Lung (tissue), 12 donors: ENCODE results near the gene RPL13. TPM values are rescaled to one million over a fixed set of nuclear protein-coding genes. Genes with fewer than 3 reads are reported as not detected.
A peak's percentile ranks its signal among the peaks of the same experiment; 100 is the strongest.

Experiments used
- ATAC-seq: fragments of 200-7000 bp; cut with Tn5 transposase; one replicate; pipeline ENCODE4 v1.9.1; 2020; ENCODE audit warnings: moderate number of reproducible peaks; ENCODE audit not compliant: insufficient read depth, low FRiP score
- DNase-seq, 3 donors: peaks; one replicate each; pipeline ENCODE4 v3.0.0-alpha.2; 2013 to 2017
- H3K27ac ChIP-seq, 2 donors: one replicate each; pipeline ENCODE4 v1.5.1; 2013; ENCODE audit warnings: mild to moderate bottlenecking in 2 of 2, moderate library complexity in 2 of 2, control low read depth in 1 of 2, inconsistent platforms in 1 of 2, low read depth in 1 of 2, low read length in 1 of 2
- H3K27me3 ChIP-seq, 3 donors: one replicate each; pipeline ENCODE4 v1.5.1; 2013; ENCODE audit warnings: low read length in 2 of 3; ENCODE audit not compliant: control insufficient read depth in 3 of 3, insufficient read depth in 3 of 3
- H3K36me3 ChIP-seq, 4 donors: one replicate each; pipeline ENCODE4 v1.5.1; 2013; ENCODE audit warnings: low read length in 4 of 4, mild to moderate bottlenecking in 1 of 4, moderate library complexity in 1 of 4; ENCODE audit not compliant: control insufficient read depth in 4 of 4, insufficient read depth in 4 of 4
- H3K4me1 ChIP-seq, 5 donors: one replicate each; pipeline ENCODE4 v1.5.1; 2013; ENCODE audit warnings: low read length in 5 of 5, mild to moderate bottlenecking in 2 of 5, moderate library complexity in 1 of 5; ENCODE audit not compliant: control insufficient read depth in 5 of 5, insufficient read depth in 5 of 5
- H3K4me3 ChIP-seq: one replicate; pipeline ENCODE4 v1.5.1; 2013; ENCODE audit warnings: mild to moderate bottlenecking, control low read depth, moderate library complexity
- H3K9ac ChIP-seq, 2 donors: one replicate each; pipeline ENCODE4 v1.5.1; 2013; ENCODE audit warnings: low read length in 2 of 2, control low read depth in 1 of 2; ENCODE audit not compliant: insufficient read depth in 1 of 2
- H3K9me3 ChIP-seq, 4 donors: one replicate each; pipeline ENCODE4 v1.5.1; 2013; ENCODE audit warnings: low read length in 3 of 4, mild to moderate bottlenecking in 1 of 4, moderate library complexity in 1 of 4; ENCODE audit not compliant: control insufficient read depth in 4 of 4, insufficient read depth in 3 of 4
- WGBS, 2 donors: extraction: QIAGEN DNeasy Blood & Tissue Kit; methylation state at CpG; one replicate each; pipeline ENCODE4 v1.1.7; 2013; 5-methylcytosine and 5-hydroxymethylcytosine counted together
- polyA plus RNA-seq, 2 donors: library from polyadenylated mRNA; stranded (reverse); fragments of 200-250 nt; gene quantifications; one replicate each; pipeline ENCODE4 v1.2.1, GENCODE V29; 2013
- total RNA-seq, 2 donors: library from RNA; depleted of rRNA in 1 of 2; stranded (reverse); fragments of >200 nt in 1 of 2; gene quantifications; one replicate each; pipeline ENCODE4 v1.2.1, GENCODE V29; 2014 to 2021
- TF ChIP-seq, protein P1 (sequence below): IDR thresholded peaks from 2 replicates; pipeline ENCODE4 v1.5.1; 2012; ENCODE audit warnings: mild to moderate bottlenecking; ENCODE audit errors: control extremely low read depth, extremely low read depth
- donor health status: control.
- donor health status: control.
- donor health status: Bipolar disorder and iron deficiency.
- donor health status: healthy.
- donor health status: DM: yes; HTN: yes; CAD: no.

RPL13 gene
- total and polyA plus RNA-seq, 4 donors = 1,905 to 7,821 (median 4,043) TPM

DNA sequence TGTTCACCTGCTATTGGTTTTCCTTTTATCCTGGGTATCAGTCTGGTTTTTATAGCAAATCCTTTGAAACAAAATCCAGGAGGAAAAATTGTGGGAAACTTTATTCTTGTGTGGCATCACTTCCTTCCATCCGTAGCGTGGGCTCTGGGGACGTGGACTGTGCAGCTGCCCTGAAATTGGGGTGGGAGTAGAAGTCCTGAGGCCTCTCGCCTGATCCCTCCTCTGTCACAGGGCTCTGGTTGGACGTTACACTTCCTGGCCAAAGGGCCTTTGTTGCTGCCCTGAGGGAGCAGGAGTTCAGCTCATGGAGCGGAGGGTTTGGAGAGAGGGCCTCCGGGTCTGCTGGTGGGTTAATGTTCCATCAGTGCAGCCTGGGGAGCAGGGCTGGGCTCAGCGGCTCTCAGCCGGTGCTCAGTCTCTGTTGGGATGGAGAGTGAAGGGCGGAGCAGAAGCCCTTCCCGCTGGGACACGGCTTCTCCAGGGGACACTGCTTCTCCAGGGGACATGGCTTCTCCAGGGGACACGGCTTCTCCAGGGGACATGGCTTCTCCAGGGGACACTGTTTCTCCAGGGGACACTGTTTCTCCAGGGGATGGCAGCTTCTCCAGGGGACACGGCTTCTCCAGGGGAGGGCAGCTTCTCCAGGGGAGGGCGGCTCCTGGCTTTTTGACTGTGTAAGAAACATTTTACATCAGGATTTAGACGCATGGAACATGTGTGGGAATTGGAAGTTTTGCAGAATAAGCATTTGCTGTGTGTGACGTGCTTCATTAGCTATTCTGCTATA, 15.2 kb upstream of the RPL13 start:
- WGBS, 2 donors = 87 to 93% methylated on average over 17 of the region's 17 CpGs

DNA sequence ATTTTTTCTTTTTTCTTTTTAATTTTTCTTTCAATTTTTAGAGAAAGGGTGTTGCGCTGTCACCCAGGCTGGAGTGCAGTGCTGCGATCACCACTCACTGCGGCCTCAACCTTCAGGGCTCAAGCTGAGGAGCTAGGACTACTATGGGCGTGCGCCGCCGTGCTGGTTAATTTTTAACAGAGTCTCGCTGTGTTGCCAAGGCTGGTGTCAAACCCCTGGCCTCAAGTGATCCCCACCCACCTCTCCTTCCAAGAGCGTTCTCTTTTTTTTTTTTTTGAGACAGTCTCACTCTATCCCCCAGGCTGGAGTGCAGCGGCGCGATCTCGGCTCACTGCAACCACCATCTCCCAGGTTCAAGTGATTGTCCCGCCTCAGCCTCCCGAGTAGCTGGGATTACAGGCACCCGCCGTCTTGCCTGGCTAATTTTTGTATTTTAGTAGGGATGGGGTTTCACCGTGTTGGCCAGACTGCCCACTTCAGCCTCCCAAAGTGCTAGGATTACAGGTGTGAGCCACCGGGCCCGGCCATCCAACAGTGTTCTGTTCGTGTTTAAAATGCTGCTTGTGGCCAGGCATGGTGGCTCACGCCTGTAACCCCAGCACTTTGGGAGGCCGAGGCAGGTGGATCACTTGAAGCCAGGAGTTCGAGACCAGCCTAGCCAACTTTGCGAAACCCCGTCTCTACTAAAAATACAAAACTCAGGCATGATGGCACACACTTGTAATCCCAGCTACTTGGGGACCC, 14.5 kb upstream of the RPL13 start:
- peaks cover 6 to 57% (median 29%) of the 10 kb centered on the region in 4 donors for H3K36me3 ChIP-seq
- WGBS, 2 donors = 74 to 93% methylated on average over 26 of the region's 26 CpGs

More for the DNA sequence above, 15.2 kb upstream of the RPL13 start:
- H3K36me3 ChIP-seq = peaks cover 5 to 54% (median 26%) of the 10 kb centered on the region in 4 donors
- no peak for ATAC-seq
- H3K4me3 ChIP-seq = no peak overlapping the region
- no peak overlapping the region for H3K9ac ChIP-seq
- H3K4me1 ChIP-seq = peaks cover 0 to 6% (median 0%) of the 10 kb centered on the region in 5 donors
- no peak for DNase-seq
- no peaks in the 10 kb centered on the region for H3K9me3 ChIP-seq
- H3K27ac ChIP-seq = no peak overlapping the region
- TF ChIP-seq, protein P1, sequence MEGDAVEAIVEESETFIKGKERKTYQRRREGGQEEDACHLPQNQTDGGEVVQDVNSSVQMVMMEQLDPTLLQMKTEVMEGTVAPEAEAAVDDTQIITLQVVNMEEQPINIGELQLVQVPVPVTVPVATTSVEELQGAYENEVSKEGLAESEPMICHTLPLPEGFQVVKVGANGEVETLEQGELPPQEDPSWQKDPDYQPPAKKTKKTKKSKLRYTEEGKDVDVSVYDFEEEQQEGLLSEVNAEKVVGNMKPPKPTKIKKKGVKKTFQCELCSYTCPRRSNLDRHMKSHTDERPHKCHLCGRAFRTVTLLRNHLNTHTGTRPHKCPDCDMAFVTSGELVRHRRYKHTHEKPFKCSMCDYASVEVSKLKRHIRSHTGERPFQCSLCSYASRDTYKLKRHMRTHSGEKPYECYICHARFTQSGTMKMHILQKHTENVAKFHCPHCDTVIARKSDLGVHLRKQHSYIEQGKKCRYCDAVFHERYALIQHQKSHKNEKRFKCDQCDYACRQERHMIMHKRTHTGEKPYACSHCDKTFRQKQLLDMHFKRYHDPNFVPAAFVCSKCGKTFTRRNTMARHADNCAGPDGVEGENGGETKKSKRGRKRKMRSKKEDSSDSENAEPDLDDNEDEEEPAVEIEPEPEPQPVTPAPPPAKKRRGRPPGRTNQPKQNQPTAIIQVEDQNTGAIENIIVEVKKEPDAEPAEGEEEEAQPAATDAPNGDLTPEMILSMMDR = no peak
- H3K27me3 ChIP-seq = no peaks in the 10 kb centered on the region

DNA sequence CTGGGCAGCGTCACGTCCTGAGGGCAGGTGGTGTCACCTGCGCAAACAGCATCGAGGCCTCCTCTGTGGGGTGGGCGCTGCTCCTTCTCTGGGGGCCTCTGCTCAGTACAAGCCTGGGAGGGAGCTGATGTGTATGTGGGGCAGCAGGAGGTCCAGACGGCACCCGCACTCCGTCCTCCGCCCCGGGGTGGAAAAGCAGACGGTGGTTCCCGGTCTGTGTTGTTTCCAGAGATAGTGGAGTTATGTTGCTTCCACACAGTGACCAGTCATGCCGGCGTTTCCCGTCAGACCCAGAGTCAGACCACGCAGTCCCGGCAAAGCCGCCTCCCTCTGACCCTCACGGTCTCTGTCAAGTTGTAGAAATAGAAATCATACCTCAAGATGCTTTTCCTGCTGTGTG, 13.7 kb upstream of the RPL13 start:
- no peak for ATAC-seq
- no peaks in the 10 kb centered on the region for H3K27me3 ChIP-seq

More for the DNA sequence above, 14.5 kb upstream of the RPL13 start:
- H3K9me3 ChIP-seq = no peaks in the 10 kb centered on the region
- no peak overlapping the region for H3K27ac ChIP-seq
- H3K4me3 ChIP-seq = no peak overlapping the region
- H3K9ac ChIP-seq = no peak overlapping the region
- peaks cover 0 to 6% (median 0%) of the 10 kb centered on the region in 5 donors for H3K4me1 ChIP-seq
- TF ChIP-seq, protein P1 = no peak
- DNase-seq (peak; percentile 47 to 76 (median 72)), ATAC-seq (no peak)
- H3K27me3 ChIP-seq = no peaks in the 10 kb centered on the region

More for the DNA sequence above, 13.7 kb upstream of the RPL13 start:
- H3K9me3 ChIP-seq = no peaks in the 10 kb centered on the region
- H3K4me3 ChIP-seq = no peak overlapping the region
- peaks cover 10 to 58% (median 31%) of the 10 kb centered on the region in 4 donors for H3K36me3 ChIP-seq
- WGBS, 2 donors = 90 to 96% methylated on average over 19 of the region's 19 CpGs
- H3K27ac ChIP-seq = no peak overlapping the region
- no peak for DNase-seq
- no peak overlapping the region for H3K9ac ChIP-seq
- TF ChIP-seq, protein P1 = no peak
- peaks cover 0 to 6% (median 0%) of the 10 kb centered on the region in 5 donors for H3K4me1 ChIP-seq
